Activated CD8-positive, alpha-beta memory T cell treated with anti-CD3 and anti-CD28 coated beads, Interleukin-2, amount 50 U/mL, for 24 hours (primary cell): ENCODE results near the gene ROBO1.

Source experiments
- DNase-seq: peaks from one replicate; pipeline ENCODE4 v3.0.0-alpha.2; 2020; ENCODE audit errors: extremely low read depth

Gene ROBO1

GRCh38 chr3:79016587-79017376, 751.0 kb downstream of the ROBO1 start:
- no peak for DNase-seq

DNA sequence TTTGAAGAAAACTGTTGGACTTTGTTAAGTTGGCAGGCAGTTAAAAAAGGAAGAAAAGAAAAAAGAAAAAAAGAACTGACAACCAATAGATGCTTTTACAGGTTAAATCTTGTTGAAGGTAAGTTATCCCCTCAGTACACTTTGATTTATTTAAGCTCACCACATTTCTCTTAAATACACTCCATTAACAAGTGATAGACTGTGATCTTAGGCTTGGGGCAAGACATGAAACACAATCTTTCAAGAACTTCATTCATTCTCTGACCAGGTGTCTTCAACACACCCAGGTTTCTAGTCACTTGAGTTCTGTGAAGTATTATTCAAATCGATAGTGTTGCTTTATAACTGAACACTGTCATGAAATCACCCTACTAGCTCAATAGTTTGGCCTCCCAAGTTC, 751.9 kb downstream of the ROBO1 start:
- no peak for DNase-seq

DNA sequence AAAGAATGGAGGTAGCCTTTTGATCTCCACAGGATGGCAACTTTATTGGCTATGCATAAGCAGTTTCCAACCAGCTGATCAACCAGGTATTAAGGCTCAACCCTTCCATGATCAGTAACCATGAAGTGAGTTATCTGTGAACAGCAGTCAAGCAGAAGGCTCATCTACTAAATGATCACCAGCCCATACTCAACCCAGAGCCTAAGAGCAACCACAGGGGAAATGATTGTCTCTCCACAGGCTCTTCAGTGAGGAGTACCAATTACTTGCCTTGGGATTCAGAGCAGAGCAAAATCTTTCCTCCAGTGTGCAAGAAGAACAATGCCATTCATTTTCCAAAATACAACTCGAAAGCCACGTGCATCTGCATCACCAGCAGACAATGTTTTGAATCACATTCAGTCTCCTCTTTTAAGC, 754.8 kb downstream of the ROBO1 start:
- no peak for DNase-seq

DNA sequence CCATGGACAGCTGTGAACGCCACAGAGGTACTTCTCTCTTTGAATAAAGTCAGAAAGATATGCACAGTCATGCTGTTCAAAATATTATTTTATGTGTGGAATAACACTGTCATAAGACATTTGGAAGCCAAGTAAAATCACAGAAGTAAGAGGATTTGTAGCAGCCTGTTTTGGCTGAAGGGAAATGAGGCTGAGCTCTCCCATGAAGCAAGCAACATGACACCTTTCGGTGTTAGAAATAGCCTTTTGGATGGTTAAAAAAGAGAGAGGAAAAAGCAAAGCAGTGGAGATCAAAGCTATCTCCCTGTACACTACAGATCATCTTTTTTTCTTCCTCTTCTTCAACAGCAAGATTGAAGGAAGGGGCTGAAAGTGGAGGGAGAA, 755.3 kb downstream of the ROBO1 start:
- no peak for DNase-seq

DNA sequence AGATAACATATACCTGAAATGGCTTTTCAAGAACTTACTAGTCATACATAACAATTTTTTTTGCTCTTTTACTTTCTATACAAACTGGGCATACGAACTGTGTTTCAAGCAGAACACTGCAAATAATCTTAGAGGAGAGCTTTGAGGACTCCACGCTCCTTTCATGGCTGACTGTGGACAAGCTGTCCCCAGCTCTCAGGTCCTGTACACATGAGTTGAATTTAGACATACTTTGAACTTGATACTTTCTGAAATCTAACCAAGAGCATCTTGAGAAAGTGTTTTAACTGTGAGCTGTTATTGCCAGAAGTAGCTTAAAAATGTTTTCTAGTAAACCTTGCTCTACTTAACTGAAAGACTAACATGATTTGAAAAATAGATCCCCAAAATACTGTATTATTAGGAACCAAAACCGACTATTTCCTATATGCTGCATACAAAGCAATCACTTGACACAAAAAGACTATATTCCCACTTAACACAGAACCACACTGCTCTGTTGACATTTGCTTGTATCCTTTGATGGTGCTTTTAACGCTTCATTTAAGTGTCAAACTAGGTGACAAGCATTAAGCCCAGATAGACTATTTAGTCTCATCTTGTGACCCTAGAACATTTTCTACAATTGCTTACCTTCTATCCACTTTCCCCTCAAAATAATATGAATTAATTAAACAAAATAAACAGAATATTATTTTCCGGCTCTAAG, 755.8 kb downstream of the ROBO1 start:
- DNase-seq, result no peak

- DNase-seq, result no peak
These were observed 757.9 kb downstream of the ROBO1 start for GRCh38 chr3:79009861-79010260.

- DNase-seq, result no peak
These were observed 761.7 kb downstream of the ROBO1 start for GRCh38 chr3:79006077-79006476.

GRCh38 chr3:79005084-79005483, 762.7 kb downstream of the ROBO1 start:
- no peak for DNase-seq

DNA sequence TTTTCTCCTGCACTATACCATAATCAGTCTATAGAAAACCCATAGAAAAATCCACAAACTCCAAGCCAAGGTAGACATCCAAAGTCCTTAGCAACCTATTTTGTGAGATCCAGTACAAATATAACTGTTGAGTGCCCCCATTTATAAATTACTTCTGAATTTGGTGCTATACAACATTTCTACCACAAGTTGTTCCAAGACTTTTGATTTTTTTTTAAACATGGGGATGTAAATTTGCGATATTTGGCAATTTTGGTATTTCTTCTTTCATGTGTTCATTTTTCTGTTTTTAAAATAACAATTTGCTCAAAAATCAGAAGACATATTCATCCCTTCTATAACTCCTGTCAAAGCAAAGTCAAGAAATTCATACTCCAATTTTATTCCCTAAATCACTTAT, 763.8 kb downstream of the ROBO1 start:
- no peak for DNase-seq

DNA sequence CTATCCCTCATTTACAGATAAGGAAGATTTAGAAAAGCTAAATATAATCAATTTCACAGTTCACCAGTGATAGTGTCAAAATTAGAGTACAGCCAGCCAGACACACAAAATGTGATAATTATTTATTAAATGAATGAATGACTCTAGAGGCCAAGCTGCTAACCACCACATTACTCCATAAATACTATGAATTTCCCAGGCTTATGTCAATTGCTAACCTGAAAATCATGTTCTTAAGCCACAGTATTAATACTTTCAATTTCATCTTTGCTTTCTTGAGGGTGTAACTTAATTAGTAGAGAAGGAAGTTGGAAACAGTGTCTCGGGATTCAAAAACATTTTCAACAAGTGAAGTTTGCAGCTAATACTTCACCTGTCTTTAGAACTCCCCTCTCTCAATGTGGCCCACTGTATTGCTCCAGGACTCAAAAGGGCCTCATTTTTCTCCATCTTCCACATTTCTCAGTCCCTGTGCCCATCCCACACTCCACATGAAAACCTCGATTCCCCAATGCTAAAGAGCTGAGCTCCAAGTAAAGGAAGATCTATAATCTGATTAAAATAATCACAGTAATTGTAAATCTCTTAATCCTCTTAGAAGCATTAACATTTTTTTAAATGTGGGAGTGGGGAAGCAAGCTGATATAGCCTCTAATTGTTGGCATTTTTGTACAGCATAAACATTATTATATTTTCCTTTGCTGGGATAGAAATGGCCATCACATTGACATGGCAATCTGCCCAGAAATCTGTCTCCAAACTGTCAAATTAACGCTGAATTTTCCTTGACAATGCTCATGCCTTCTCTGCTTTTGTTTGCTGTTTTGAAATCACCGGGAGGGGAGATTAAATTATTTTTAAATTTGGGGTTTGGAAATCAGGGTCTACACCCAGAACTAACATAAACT, 765.1 kb downstream of the ROBO1 start:
- DNase-seq, result no peak

GRCh38 chr3:79001255-79001654, 766.5 kb downstream of the ROBO1 start:
- no peak for DNase-seq

DNA sequence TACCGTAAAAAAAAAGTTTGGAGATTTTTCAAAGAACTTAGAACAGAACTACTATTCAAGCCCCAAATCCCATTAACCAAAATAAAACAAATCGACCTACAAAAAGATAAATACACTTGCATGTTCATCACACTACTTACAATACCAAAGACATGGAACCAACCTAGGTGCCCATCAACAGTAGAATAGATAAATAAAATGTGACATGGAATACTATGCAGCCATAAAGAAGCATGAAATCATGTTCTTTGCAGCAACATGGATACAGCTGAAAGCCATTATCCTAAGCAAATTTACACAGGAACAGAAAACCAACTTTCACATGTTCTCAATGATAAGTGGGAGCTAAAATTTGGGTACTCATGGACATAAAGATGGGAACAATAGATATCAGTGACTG, 768.7 kb downstream of the ROBO1 start:
- no peak for DNase-seq

GRCh38 chr3:78995087-78995486, 772.7 kb downstream of the ROBO1 start:
- no peak for DNase-seq

DNA sequence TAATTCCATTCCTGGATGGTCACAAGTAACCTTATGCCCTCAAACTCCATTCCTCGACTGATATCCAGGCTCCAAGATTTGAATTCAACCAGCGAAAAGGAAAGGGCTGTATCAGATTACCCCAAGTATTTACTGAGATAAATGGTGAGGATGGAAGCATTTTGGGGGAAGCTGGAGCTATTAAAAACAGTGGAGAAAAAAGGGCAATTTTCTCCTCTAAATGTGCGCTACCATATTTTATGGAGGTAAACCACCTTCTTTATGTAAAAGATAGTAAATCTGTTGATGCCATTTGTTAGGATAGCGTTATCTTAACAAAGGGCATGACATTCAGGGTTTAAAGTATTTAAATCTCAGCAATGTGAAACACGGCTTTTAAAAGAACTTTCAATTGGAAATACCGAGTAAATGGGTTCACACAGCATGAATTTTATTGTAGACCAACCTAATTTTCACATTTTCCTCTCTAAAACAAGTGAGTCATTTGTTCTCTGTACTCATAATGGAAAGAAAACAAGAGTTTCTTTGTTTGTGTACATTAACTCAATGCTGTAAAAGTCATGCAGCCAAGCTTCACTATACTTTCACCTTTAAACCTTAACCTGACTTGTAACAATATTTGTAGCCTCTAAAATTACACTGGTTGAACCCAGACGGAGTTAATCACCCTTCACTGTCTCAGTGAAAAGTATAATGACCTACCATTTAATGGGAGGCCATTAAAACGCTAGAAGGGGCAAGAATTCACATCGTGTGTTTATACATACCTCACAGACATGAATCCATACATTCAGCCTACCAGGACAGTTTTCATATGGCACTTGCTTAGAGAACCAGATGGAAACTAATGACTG, 773.4 kb downstream of the ROBO1 start:
- no peak for DNase-seq

- DNase-seq, result no peak
These were observed 774.4 kb downstream of the ROBO1 start for GRCh38 chr3:78993375-78993774.

GRCh38 chr3:78992830-78993229, 775.0 kb downstream of the ROBO1 start:
- no peak for DNase-seq

DNA sequence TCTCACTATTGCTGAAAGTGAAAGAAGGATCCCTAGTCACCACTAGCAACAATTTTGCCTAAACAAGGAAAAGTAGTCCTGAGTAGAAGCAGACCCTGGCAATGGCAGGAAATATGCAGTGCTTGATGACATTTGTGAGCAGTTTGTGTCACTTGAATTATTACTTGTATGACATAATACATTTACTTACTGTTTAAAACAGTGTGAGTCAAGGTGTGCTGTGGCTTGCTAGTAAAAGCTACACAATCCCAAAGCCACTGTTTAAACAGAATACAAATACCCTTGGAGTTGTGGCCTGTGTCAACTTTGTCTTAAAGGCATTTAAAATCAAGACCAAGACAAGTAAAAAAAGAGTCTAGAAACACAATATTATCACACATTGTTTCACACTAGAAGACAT, 775.4 kb downstream of the ROBO1 start:
- DNase-seq, result no peak

DNA sequence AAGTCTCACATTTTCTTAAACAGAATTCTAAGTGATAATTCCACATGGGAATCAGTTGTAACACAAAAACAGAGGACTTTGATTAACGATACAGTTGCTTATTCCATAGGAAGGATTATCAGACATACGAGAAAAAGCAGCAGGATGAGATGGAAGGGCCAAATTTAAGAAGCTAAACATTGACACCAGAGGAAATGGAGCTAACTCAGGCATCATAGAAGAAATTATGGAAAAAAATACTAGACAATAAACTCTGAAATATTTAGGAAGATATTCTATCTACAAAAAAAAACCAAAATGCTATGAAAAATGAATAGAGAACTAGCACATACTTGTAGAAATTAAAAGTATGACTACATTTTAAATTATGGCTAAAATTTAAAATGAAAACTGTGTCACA, 776.1 kb downstream of the ROBO1 start:
- no peak for DNase-seq

DNA sequence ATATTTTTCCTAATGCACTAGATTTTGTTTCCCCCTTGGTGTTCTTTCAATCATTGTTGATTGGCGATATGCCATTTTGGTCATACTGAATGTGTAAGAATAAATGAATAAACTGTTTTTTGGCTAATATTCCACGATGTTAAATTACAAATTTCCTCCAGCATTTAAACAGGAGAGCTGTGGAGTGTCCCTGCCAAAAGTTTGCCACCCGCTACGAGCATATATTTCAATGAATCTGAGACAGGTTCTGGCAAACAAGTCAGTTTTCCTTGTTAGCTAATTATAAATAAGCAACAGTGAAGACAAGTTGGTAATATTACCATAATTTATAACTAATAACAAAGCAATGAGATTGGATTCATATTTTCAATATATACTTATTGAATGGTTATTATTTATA, 777.6 kb downstream of the ROBO1 start:
- no peak for DNase-seq

DNA sequence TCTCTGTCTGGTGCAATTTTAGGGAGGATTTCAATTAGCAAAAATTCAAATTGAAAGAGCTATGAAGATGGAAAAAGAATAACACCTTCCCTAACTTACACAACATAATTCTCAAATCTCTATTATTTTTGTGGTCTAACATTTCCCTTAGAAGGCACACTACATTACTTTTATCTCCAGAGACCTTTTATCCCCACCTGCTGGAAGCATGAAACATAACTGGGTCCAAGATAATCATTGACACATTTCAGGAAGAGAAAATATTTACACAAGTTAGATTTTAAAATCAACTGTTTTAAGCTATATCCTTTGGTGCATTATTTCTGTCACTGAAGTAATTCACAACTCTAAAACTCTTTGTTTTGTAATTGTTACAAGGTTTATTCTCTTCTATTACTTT, 779.5 kb downstream of the ROBO1 start:
- DNase-seq, result no peak

GRCh38 chr3:78986416-78987101, 781.2 kb downstream of the ROBO1 start:
- DNase-seq, result no peak
